SK-N-SH treated with all-trans-retinoic acid at 6 μM for 48 hours (cell line): ENCODE measurements around the gene VAT1.

Experiments used
- BACH2 ChIP-seq: fragments of 250-450 bp; sonication (Bioruptor Pico); IDR thresholded peaks from 2 replicates; pipeline ENCODE4 v1.9.0; 2021; ENCODE audit warnings: mild to moderate bottlenecking, borderline replicate concordance
- CREB5 ChIP-seq: fragments of 250-450 bp; sonication (Bioruptor Pico); IDR thresholded peaks from 2 replicates; pipeline ENCODE4 v1.5.1; 2020; ENCODE audit warnings: low read depth, mild to moderate bottlenecking, moderate library complexity
- CSRNP3 ChIP-seq: fragments of 250-450 bp; sonication (Bioruptor Pico); IDR thresholded peaks from 2 replicates; pipeline ENCODE4 v1.5.1; 2021; ENCODE audit warnings: mild to moderate bottlenecking, moderate library complexity
- PATZ1 ChIP-seq: fragments of 250-450 bp; sonication (Bioruptor Pico); IDR thresholded peaks from 2 replicates; pipeline ENCODE4 v1.8.0; 2020; ENCODE audit warnings: mild to moderate bottlenecking, moderate library complexity, borderline replicate concordance
- POU6F1 ChIP-seq: fragments of 250-450 bp; sonication (Bioruptor Pico); IDR thresholded peaks from 2 replicates; pipeline ENCODE4 v1.8.0; 2021; ENCODE audit warnings: low read depth, mild to moderate bottlenecking, moderate library complexity, borderline replicate concordance
- PPARA ChIP-seq: fragments of 250-450 bp; sonication (Bioruptor Pico); IDR thresholded peaks from 2 replicates; pipeline ENCODE4 v1.5.0; 2020; ENCODE audit warnings: mild to moderate bottlenecking, borderline replicate concordance
- TCF4 ChIP-seq: fragments of 250-450 bp; sonication (Bioruptor Pico); IDR thresholded peaks from 2 replicates; pipeline ENCODE4 v1.8.0; 2021; ENCODE audit warnings: mild to moderate bottlenecking, moderate library complexity, borderline replicate concordance
- TOX ChIP-seq: fragments of 250-450 bp; sonication (Bioruptor Pico); IDR thresholded peaks from 2 replicates; pipeline ENCODE4 v1.8.0; 2021; ENCODE audit warnings: mild to moderate bottlenecking, moderate library complexity, borderline replicate concordance
- TSHZ2 ChIP-seq: fragments of 250-450 bp; sonication (Bioruptor Pico); IDR thresholded peaks from 2 replicates; pipeline ENCODE4 v1.5.0; 2020; ENCODE audit warnings: mild to moderate bottlenecking, moderate library complexity
- ZFP3 ChIP-seq: fragments of 250-450 bp; sonication (Bioruptor Pico); IDR thresholded peaks from 2 replicates; pipeline ENCODE4 v1.5.0; 2020; ENCODE audit warnings: mild to moderate bottlenecking, moderate library complexity
- ZFP30 ChIP-seq: fragments of 450-650 bp; formaldehyde crosslinking; IDR thresholded peaks from 2 replicates; pipeline ENCODE4 v1.5.0; 2022; ENCODE audit warnings: mild to moderate bottlenecking, moderate library complexity
- ZNF565 ChIP-seq: fragments of 450-650 bp; formaldehyde crosslinking; conservative IDR thresholded peaks from 2 replicates; pipeline ENCODE4 v1.5.0; 2020; ENCODE audit warnings: low read depth, mild to moderate bottlenecking, moderate library complexity
- ZNF8 ChIP-seq: fragments of 450-650 bp; formaldehyde crosslinking; IDR thresholded peaks from 2 replicates; pipeline ENCODE4 v1.5.0; 2020; ENCODE audit warnings: mild to moderate bottlenecking, moderate library complexity

- TF ChIP-seq BACH2 (CRISPR knock-in tag) (no peak), TCF4 (CRISPR knock-in tag) (no peak), PATZ1 (CRISPR knock-in tag) (no peak), TSHZ2 (no peak), CREB5 (no peak), PPARA (no peak), TOX (CRISPR knock-in tag) (no peak), CSRNP3 (no peak), ZFP3 (CRISPR knock-in tag) (no peak), ZFP30 (CRISPR knock-in tag) (no peak), ZNF565 (CRISPR knock-in tag) (no peak), ZNF8 (no peak), POU6F1 (CRISPR knock-in tag) (no peak)
These were observed 29.8 kb upstream of the VAT1 start for GRCh38 chr17:43051969-43052368.
